Measurements from ENCODE around the gene SPINK5.
A peak's percentile ranks its signal among the peaks of the same experiment; 100 is the strongest.

Gene SPINK5

DNA sequence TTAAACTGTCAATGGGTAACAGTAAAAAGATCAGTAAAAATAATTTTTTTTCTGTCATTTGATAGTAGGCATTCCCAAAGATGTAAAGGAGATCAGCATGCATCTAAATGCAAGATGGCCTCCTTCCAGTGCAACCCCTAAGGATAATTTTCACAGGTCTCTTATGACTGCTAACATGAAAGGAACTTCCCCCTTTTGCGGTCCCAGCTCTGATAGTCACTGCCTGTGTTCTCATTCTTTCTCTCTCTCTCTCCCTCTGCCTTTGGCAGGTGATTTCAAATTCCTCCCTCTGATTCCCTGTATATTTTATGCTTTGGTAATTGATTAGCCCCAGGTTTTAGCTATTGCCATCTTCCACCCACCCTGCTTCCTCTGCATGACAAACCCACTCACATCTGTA, 113.4 kb downstream of the SPINK5 start:
- DNase-seq (ENCODE audit: low spot score): no peak

- DNase-seq (ENCODE audit: low spot score): peak; percentile 81
Observed at GRCh38 chr5:148179234-148179824, 115.5 kb downstream of the SPINK5 start.

DNA sequence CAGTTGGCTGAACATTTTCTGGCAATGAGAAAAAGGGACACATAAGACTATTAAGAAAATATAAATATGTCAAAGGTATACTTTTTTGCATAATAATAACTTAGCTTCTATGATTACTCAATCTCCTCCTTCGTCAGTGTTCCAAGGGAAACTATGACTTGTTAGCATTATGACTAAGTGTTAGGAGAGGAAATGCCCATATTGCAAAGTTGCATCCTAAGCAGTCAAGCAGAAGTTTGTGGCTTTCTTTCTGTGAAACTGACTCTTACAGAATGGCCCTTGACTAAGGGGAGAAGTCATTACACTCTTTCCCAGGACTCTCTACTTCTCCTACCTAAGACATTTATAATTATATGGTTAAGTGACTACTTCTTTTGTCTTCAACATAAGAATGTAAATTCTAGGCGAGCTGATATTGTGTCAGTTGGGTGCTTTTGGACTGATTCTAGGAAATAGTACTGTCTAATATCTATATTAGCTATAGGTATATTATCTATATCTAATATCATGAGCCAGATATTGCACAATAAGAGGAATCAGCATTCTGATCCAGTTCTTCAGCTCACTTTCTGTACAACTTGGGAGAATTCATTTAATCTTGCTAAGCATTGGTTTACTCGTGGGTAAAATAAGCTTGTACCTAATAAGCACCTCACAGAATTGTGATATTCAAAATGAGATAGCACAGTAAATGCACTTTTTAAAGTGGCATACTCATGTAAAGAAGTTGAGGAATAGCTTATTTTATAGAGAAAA, 122.6 kb downstream of the SPINK5 start:
- DNase-seq (ENCODE audit: low spot score): peak; percentile 47
